HFF-Myc (cell line): ENCODE data around the gene EMC10.
A peak's percentile ranks its signal among the peaks of the same experiment; 100 is the strongest.

ENCODE experiments used
- DNase-seq: peaks from one replicate; pipeline ENCODE4 v3.0.0-alpha.2; 2011; ENCODE audit warnings: low read depth; ENCODE audit errors: extremely low read depth
- H3K4me3 ChIP-seq: replicated peaks from 2 replicates; pipeline ENCODE4 v1.5.1; 2011; ENCODE audit warnings: low read depth, mild to moderate bottlenecking, control low read depth, low read length
- TF ChIP-seq, protein P1 (sequence below): IDR thresholded peaks from 2 replicates; pipeline ENCODE4 v1.5.1; 2012; ENCODE audit warnings: mild to moderate bottlenecking, low read depth, low read length, control low read depth; ENCODE audit errors: missing control alignments

EMC10 gene

DNA sequence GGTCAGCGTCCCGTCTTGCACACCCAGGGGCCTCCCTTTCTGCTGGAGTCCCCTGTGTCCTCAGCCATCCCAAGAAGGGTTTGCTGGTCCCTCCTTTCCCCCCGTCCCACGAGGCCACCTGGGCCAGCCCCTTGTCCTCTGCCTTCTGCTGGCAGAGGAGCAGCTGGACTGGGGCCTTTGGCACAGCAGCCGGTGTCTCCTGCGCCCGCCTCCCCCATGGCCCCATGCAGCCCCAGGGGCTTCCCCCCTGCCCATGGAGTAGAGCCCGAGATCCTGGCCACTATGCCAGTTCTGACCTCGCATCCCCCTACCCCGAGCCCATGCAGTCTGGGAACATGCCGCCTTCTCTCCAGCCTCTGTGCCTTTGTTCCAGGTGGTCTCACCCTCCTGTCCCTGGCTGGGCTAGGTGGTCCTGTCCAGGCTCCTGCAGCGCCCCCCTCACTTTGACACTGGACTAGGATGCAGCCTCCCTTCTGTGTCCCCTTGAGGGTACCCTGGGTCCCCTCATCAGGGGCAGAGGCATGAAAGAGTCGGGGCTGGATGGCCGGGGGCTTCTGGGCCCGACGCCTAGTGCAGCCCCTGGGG is 6.1 kb downstream of the EMC10 start:
- no peak overlapping the region for H3K4me3 ChIP-seq
- DNase-seq = no peak
- TF ChIP-seq, protein P1, sequence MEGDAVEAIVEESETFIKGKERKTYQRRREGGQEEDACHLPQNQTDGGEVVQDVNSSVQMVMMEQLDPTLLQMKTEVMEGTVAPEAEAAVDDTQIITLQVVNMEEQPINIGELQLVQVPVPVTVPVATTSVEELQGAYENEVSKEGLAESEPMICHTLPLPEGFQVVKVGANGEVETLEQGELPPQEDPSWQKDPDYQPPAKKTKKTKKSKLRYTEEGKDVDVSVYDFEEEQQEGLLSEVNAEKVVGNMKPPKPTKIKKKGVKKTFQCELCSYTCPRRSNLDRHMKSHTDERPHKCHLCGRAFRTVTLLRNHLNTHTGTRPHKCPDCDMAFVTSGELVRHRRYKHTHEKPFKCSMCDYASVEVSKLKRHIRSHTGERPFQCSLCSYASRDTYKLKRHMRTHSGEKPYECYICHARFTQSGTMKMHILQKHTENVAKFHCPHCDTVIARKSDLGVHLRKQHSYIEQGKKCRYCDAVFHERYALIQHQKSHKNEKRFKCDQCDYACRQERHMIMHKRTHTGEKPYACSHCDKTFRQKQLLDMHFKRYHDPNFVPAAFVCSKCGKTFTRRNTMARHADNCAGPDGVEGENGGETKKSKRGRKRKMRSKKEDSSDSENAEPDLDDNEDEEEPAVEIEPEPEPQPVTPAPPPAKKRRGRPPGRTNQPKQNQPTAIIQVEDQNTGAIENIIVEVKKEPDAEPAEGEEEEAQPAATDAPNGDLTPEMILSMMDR = no peak

DNA sequence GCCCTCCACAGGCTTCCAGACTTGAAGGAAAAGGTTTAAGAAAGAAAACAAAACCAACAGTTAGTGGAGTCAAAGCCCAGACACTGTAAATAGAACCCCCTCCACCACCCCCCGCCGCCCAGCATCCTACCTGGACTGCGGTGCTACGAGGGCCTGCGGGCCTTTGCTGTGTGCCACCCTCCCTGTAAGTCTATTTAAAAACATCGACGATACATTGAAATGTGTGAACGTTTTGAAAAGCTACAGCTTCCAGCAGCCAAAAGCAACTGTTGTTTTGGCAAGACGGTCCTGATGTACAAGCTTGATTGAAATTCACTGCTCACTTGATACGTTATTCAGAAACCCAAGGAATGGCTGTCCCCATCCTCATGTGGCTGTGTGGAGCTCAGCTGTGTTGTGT is 6.6 kb downstream of the EMC10 start:
- no peak for DNase-seq
- no peak overlapping the region for H3K4me3 ChIP-seq
- TF ChIP-seq, protein P1 = no peak

- TF ChIP-seq, protein P1 = no peak
- no peak for DNase-seq
- H3K4me3 ChIP-seq = no peak overlapping the region
These were observed 9.1 kb downstream of the EMC10 start for GRCh38 chr19:50485284-50485955.

DNA sequence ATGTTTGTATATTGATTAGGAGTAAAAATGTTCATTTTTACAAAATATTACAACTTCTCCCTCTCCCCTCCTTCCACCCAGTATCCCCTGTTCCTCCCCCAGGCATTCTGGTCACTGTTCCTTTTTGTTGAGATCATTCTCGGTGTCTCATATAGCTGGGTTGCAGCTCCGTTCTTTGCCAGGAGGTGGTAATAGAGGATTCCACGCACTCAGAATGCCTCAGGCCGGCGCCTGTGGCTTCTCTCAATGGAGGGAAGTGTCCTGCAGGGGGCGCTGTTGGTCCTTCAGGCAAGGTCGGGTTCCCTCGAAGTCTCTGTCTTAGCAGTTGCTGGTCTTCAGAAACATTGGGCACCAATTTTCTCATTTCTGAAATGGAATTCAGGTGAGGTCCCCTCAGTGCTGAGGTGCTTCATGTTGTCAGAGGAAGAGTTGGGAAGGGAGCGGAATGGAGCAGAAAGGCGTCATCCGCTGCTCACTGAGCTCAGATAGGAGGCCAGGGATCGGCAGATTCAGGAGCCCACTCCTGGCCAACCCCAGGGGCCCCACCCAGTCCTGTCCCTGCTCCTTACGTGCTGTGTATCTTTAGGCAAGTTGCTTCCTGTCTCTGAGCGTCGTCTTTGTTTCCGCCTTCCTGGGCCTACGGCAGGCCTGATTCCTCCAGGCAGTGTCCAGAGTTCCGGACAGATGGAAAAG is 10.7 kb downstream of the EMC10 start:
- H3K4me3 ChIP-seq = no peak overlapping the region
- TF ChIP-seq, protein P1 = peak; percentile 75
- peak; percentile 42 for DNase-seq

DNA sequence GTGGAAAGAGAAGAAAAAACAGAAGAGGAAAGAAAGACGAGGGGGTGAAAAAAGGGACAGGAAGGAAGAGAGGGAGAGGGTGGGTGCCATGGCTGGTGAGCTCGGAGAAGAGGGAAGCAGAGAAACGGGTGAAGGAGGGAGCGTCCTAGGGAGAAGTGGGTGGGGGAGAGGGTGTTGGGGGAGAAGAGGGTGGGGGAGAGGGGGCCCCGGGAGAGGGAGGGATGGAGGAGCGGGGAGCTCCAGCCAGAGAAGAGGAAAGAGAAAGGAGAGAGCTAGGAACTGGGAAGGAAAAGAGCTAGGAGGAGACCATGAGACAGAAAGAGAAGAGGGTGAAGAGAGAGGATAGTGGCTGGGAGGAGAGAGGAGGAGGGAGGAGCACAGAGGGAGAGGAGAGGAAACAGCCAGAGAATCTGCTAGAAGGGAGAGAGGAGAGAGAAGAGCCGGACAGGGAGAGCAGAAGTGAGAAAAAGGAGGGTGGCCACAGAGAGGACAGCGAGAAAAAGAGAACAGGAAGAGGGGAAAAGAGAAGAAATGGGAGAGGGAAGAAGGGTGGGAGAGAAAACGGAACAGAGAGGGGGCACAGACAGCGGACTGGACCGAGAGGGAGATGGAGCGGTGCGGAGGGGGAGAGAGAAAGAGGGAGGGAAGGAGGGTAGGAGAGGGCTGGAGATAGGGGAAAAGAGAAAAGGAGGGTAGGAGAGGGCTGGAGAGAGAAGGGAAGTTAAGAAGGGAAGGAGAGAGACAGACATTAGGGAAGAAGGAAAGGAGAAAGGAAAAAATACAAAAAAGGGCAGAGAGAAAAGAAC is 12.3 kb downstream of the EMC10 start:
- DNase-seq = no peak
- TF ChIP-seq, protein P1 = no peak
- H3K4me3 ChIP-seq = no peak overlapping the region

DNA sequence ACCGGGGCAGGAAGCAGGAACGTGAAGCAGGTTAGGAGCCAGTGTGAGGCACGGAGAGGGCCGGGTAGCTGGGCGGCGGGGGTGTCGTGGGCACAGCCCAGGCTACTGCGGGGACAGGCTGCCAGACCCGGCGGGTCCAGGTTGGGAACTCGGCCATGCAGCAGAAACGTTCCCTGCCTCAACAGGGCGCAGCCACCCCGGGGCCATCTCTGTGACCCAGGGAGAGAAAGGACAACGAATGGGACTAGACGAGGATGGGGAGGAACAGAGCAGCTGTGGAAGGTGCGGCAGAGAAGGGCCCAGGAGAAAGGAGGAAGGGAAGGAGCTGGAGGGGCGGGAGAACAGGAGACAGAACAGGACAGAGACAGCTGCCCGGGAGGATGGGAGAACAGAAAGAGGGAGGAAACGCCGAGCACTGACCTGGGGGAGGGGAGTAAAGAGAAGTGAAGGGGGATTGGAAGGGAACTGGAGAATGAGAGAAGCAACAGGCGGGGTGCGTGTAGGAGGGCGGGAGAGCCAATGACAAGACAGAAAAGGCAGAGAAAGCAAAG is 13.2 kb downstream of the EMC10 start:
- no peak overlapping the region for H3K4me3 ChIP-seq
- TF ChIP-seq, protein P1 = no peak
- DNase-seq = no peak
